Upper lobe of left lung (tissue), 4 donors: ENCODE data around the gene GALNT18.

Experiments
- CTCF ChIP-seq, 6 experiments: fragments of 450-650 bp in 4 of 6; fragments of 200-600 bp in 2 of 6; sonication (generic) in 2 of 6; IDR thresholded peaks; one replicate each; pipeline ENCODE4 v1.5.1; 2016 to 2019; ENCODE audit warnings: antibody characterized with exemption in 6 of 6
- EP300 ChIP-seq, 4 donors: sonication (generic); formaldehyde crosslinking; IDR thresholded peaks; one replicate each; pipeline ENCODE4 v1.5.1; 2017; ENCODE audit warnings: antibody characterized with exemption in 4 of 4, control low read depth in 2 of 4
- POLR2A ChIP-seq, 4 donors: fragments of 450-650 bp; IDR thresholded peaks; one replicate each; pipeline ENCODE4 v1.5.1; 2016 to 2017; ENCODE audit warnings: antibody characterized with exemption in 4 of 4, mild to moderate bottlenecking in 2 of 4
- POLR2AphosphoS5 ChIP-seq, 2 donors: sonication (generic); formaldehyde crosslinking; IDR thresholded peaks; one replicate each; pipeline ENCODE4 v1.5.1; 2017; ENCODE audit warnings: antibody characterized with exemption in 2 of 2

GRCh38 chr11:11538277-11538960 is 83.4 kb downstream of the GALNT18 start:
- TF ChIP-seq POLR2A (IDR thresholded peaks at IDR 0.05), result no peak
- TF ChIP-seq CTCF (IDR thresholded peaks at IDR 0.05), result no peak
- no peak for TF ChIP-seq EP300 (IDR thresholded peaks at IDR 0.05)
- no peak for TF ChIP-seq POLR2AphosphoS5 (IDR thresholded peaks at IDR 0.05)
